Activated T-helper 2 cell treated with anti-CD3 and anti-CD28 coated beads, Interferon-gamma antibody, Interleukin-2, Interleukin-4, amounts not matched to agents 10 μg/mL and 5 μg/mL and 100 μg/mL, durations not matched to agents 14 hours and 24 hours and 36 hours (primary cell): Measurements from ENCODE around the gene FADS6. TPM values are rescaled to one million over a fixed set of nuclear protein-coding genes. Genes with fewer than 3 reads are reported as not detected.

ENCODE experiments used
- DNase-seq: peaks from one replicate; pipeline ENCODE4 v3.0.0; 2021; ENCODE audit warnings: low spot score
- H3K27ac Mint-ChIP-seq: one replicate; pipeline ENCODE4 v1.8.0; 2021; ENCODE audit warnings: mixed read lengths
- H3K27me3 Mint-ChIP-seq: one replicate; pipeline ENCODE4 v1.8.0; 2021; ENCODE audit warnings: low read depth, mixed read lengths
- H3K36me3 Mint-ChIP-seq: one replicate; pipeline ENCODE4 v1.8.0; 2021; ENCODE audit warnings: low read depth, mixed read lengths
- H3K4me1 Mint-ChIP-seq: one replicate; pipeline ENCODE4 v1.8.0; 2021; ENCODE audit warnings: low read depth, mixed read lengths
- H3K4me3 Mint-ChIP-seq: one replicate; pipeline ENCODE4 v1.8.0; 2021; ENCODE audit warnings: low read depth, mild to moderate bottlenecking, moderate library complexity, mixed read lengths
- H3K9me3 Mint-ChIP-seq: one replicate; pipeline ENCODE4 v1.8.0; 2021; ENCODE audit warnings: mixed read lengths
- intact Hi-C: fragments of 100-400 bp; cut with micrococcal nuclease; formaldehyde crosslinking; loops from one replicate; pipeline ENCODE4 v1.15.1; 2023
- total RNA-seq: library from RNA; stranded (reverse); gene quantifications from 2 replicates; pipeline ENCODE4 v1.2.3, GENCODE V29; 2022

Gene FADS6, protein sequence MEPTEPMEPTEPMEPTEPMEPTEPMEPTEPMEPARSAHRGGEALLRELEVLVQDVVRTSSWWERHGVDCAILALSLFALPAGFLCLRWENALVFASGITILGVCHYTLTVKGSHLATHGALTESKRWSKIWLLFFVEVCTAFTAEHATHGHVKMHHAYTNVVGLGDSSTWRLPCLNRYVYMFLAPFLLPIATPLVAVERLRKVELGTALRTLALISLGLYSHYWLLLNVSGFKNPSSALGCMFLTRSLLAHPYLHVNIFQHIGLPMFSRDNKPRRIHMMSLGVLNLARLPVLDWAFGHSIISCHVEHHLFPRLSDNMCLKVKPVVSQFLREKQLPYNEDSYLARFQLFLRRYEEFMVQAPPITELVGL
- not detected in 2 replicates for total RNA-seq

GRCh38 chr17:74892974-74893911 is at the start of gene FADS6:
FADS6 (minus strand) TSS chr17:74893633; CDS start chr17:74893595, 38 bp downstream.
- Mint-ChIP-seq H3K9me3 (no peaks in the 10 kb centered on the region), H3K27me3 (peaks cover 45% of the 10 kb centered on the region), H3K4me3 (no peak within 1 kb of the TSS), H3K36me3 (no peaks in the 10 kb centered on the region), H3K27ac (no peak within 1 kb of the TSS), H3K4me1 (peaks cover 2% of the 10 kb centered on the region)
- no peak for DNase-seq
- intact Hi-C loops, result no loop called here

DNA sequence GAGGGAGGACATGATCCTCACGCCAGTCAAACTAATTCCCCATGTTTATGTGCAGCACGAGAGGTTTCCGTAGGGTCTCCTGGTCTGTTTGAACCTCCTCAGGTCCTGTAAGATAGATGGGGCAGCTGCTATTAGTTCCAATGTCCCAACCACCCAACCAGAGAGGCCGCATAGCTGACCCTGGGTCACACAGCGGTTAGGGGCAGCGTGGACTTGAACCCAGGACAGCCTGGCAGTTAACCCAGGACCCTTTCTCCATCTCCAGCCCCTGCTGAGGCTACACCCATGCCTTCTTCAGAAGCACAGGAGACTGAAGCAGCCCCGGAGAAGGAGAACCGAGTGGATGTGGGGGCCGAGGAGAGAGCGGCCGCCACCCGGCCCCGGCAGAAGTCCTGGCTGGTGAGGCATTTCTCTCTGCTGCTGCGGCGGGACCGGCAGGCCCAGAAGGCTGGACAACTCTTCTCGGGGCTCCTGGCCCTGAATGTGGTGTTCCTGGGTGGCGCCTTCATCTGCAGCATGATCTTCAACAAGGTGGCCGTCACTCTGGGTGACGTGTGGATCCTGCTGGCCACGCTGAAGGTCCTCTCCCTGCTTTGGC is 47.8 kb upstream of the FADS6 start:
- Mint-ChIP-seq H3K9me3 (no peaks in the 10 kb centered on the region), H3K27me3 (peaks cover 42% of the 10 kb centered on the region), H3K4me3 (no peak overlapping the region), H3K36me3 (no peaks in the 10 kb centered on the region), H3K27ac (no peak overlapping the region), H3K4me1 (no peaks in the 10 kb centered on the region)
- DNase-seq, result no peak
- intact Hi-C loops, result no loop called here

DNA sequence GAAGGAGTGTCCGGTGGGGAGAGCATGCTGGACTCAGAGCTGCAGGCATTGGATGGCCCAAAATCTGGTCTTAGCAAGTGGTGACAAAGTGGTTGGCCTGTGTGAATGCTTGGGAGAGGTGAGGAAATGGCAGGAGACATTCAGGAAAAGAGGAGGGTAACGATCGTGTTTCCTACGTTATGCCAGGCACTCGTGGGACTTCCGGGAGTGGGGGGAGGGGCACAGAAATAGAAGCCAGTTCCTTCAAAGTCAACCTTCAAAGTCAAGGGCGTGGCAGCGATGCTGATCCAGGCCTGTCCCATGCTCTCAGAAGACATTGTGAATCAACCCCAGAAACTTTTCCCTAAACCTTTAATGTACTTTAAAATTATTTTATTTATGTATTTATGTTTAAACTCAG is 46.1 kb upstream of the FADS6 start:
- H3K36me3 Mint-ChIP-seq, result no peaks in the 10 kb centered on the region
- H3K4me1 Mint-ChIP-seq, result no peaks in the 10 kb centered on the region
- H3K27me3 Mint-ChIP-seq, result peaks cover 47% of the 10 kb centered on the region
- no peak overlapping the region for H3K27ac Mint-ChIP-seq
- no peaks in the 10 kb centered on the region for H3K9me3 Mint-ChIP-seq
- no peak overlapping the region for H3K4me3 Mint-ChIP-seq
- no peak for DNase-seq
- intact Hi-C loops, result no loop called here

- Mint-ChIP-seq H3K36me3 (no peaks in the 10 kb centered on the region), H3K27me3 (peaks cover 53% of the 10 kb centered on the region), H3K9me3 (no peaks in the 10 kb centered on the region), H3K27ac (no peak overlapping the region), H3K4me3 (no peak overlapping the region), H3K4me1 (no peaks in the 10 kb centered on the region)
- no peak for DNase-seq
- intact Hi-C loops, result no loop called here
Observed at GRCh38 chr17:74938194-74938950, 44.9 kb upstream of the FADS6 start.

- Mint-ChIP-seq H3K9me3 (no peaks in the 10 kb centered on the region), H3K4me3 (no peak overlapping the region), H3K4me1 (no peaks in the 10 kb centered on the region), H3K27ac (no peak overlapping the region), H3K27me3 (peaks cover 62% of the 10 kb centered on the region), H3K36me3 (no peaks in the 10 kb centered on the region)
- DNase-seq, result no peak
- intact Hi-C loops, result no loop called here
Observed at GRCh38 chr17:74937064-74938051, 43.9 kb upstream of the FADS6 start.

- no peak for DNase-seq
- Mint-ChIP-seq H3K27me3 (peaks cover 69% of the 10 kb centered on the region), H3K36me3 (no peaks in the 10 kb centered on the region), H3K9me3 (no peaks in the 10 kb centered on the region), H3K27ac (no peak overlapping the region), H3K4me1 (no peaks in the 10 kb centered on the region), H3K4me3 (no peak overlapping the region)
- intact Hi-C loops, result no loop called here
Observed at GRCh38 chr17:74936470-74936799, 43.0 kb upstream of the FADS6 start.

DNA sequence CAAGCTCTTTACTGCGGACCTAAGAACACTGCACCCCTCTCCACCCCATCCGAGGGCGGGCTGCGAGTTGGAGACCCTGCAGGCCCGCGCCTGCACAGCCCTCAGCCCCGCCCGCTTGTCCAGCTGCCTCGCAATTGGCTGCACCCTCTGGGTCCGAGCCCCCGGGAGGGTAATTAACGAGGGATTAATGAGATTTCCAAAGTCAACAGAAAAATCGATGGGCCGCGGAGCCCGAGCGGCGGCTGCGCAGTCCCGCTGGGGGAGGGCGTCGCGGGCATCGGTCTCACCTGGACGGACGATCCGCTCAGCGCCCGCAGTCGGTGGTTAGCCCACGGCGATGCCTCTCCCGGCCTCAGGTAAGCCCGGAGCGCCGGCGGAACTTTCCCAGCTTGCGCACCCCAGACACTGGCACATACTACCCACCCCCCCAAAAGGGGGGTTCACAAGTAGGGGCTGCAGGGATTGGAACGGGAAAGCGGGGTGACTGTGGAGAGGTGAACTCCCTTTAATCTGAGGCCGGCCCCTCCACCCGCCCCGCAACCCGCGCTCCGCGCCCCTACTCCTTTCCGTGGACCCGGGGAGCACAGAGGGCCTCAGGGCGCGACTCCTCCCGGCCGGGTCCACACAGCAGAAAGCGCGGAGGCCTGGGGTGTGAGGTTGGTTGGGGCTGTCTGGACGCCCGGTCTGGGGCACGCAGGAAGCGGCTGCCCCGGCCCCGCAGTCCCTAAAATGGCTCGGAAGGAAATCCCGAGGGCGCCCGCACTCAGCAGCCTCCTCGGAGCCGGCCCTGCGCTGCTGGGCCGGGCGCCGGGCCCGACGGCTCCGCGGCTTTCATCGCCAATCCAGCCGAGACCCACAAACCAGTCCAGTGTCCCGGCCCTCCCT is 42.4 kb upstream of the FADS6 start, which contains the start of gene OTOP3:
OTOP3 (plus strand) TSS at position 314 of the 885 bp plus-strand sequence; CDS start at position 338, 24 bp downstream.
- intact Hi-C loops, result no loop called here
- H3K36me3 Mint-ChIP-seq, result no peaks in the 10 kb centered on the region
- H3K4me1 Mint-ChIP-seq, result no peaks in the 10 kb centered on the region

GRCh38 chr17:74935048-74935447 is 41.6 kb upstream of the FADS6 start:
- Mint-ChIP-seq H3K4me1 (no peaks in the 10 kb centered on the region), H3K9me3 (no peaks in the 10 kb centered on the region), H3K27me3 (peaks cover 80% of the 10 kb centered on the region), H3K4me3 (no peak overlapping the region), H3K27ac (no peak overlapping the region), H3K36me3 (no peaks in the 10 kb centered on the region)
- DNase-seq, result no peak
- intact Hi-C loops, result no loop called here

More for the DNA sequence above, 42.4 kb upstream of the FADS6 start, which contains the start of gene OTOP3:
- H3K4me3 Mint-ChIP-seq, result no peak within 1 kb of the TSS
- DNase-seq, result no peak
- H3K9me3 Mint-ChIP-seq, result no peaks in the 10 kb centered on the region
- peaks cover 73% of the 10 kb centered on the region for H3K27me3 Mint-ChIP-seq
- no peak within 1 kb of the TSS for H3K27ac Mint-ChIP-seq

- DNase-seq, result no peak
- no peaks in the 10 kb centered on the region for H3K4me1 Mint-ChIP-seq
- no peaks in the 10 kb centered on the region for H3K9me3 Mint-ChIP-seq
- no peak overlapping the region for H3K4me3 Mint-ChIP-seq
- intact Hi-C loops, result no loop called here
- H3K27ac Mint-ChIP-seq, result no peak overlapping the region
- peaks cover 59% of the 10 kb centered on the region for H3K27me3 Mint-ChIP-seq
- no peaks in the 10 kb centered on the region for H3K36me3 Mint-ChIP-seq
Observed at GRCh38 chr17:74930535-74931036, 37.2 kb upstream of the FADS6 start.

DNA sequence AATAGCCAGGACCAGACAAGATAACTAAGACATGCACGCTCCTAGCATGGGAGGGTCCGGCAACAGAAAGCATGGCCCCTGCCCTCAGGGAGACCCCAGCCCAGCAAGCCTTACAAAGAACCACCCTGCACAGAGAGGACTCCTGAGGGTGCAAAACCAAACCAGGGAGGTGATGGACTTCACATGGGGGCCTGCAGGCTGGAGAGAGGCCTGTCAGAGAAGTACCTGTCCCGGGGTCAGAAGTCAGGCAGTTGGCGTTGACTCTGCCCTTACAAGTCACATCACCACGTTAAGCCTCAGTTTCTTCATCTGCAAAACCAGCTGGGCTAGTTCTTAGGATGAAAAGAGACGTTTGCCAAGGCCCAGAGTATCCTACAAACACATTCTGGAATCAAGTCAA is 35.4 kb upstream of the FADS6 start:
- no peak overlapping the region for H3K4me3 Mint-ChIP-seq
- no peaks in the 10 kb centered on the region for H3K4me1 Mint-ChIP-seq
- intact Hi-C loops, result no loop called here
- no peaks in the 10 kb centered on the region for H3K9me3 Mint-ChIP-seq
- H3K27me3 Mint-ChIP-seq, result peaks cover 57% of the 10 kb centered on the region
- H3K27ac Mint-ChIP-seq, result no peak overlapping the region
- no peaks in the 10 kb centered on the region for H3K36me3 Mint-ChIP-seq
- DNase-seq, result no peak

DNA sequence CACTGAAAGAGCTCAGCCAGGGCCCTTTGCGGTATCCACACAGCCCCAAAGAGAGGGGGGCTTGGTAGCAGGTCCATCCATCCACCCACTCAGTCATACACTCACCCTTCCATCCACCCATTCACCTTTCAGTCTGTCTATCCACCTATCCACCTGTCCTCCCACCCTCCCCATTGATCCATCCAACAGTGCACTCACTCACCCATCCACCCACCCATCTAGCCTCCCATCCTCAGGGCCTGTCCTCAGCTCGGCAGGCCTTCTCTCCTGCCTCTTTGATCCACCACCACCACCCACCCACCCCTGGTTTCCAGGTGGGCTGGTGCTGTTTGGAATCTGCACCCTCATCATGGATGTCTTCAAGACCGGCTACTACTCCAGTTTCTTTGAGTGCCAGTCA is 31.8 kb upstream of the FADS6 start:
- no peak for DNase-seq
- no peaks in the 10 kb centered on the region for H3K9me3 Mint-ChIP-seq
- no peaks in the 10 kb centered on the region for H3K36me3 Mint-ChIP-seq
- H3K27ac Mint-ChIP-seq, result no peak overlapping the region
- no peak overlapping the region for H3K4me3 Mint-ChIP-seq
- intact Hi-C loops, result no loop called here
- no peaks in the 10 kb centered on the region for H3K4me1 Mint-ChIP-seq
- peaks cover 42% of the 10 kb centered on the region for H3K27me3 Mint-ChIP-seq
